Measurements from ENCODE around the gene GREM1. TPM values are rescaled to one million over a fixed set of nuclear protein-coding genes. Genes with fewer than 3 reads are reported as not detected.
A peak's percentile ranks its signal among the peaks of the same experiment; 100 is the strongest.

GREM1 gene
- total and polyA plus RNA-seq, 9 of the 15 experiments (the other 6 are each of a cell fraction or from before 2014, with no cell fraction given): 0.01 to 0.20 (median 0.06) TPM; not detected in 6

DNA sequence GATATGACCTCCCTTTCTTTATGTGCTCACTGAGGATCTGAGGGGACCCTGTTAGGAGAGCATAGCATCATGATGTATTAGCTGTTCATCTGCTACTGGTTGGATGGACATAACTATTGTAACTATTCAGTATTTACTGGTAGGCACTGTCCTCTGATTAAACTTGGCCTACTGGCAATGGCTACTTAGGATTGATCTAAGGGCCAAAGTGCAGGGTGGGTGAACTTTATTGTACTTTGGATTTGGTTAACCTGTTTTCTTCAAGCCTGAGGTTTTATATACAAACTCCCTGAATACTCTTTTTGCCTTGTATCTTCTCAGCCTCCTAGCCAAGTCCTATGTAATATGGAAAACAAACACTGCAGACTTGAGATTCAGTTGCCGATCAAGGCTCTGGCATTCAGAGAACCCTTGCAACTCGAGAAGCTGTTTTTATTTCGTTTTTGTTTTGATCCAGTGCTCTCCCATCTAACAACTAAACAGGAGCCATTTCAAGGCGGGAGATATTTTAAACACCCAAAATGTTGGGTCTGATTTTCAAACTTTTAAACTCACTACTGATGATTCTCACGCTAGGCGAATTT is 14.9 kb downstream of the GREM1 start (continued):
- TF ChIP-seq, protein P1, sequence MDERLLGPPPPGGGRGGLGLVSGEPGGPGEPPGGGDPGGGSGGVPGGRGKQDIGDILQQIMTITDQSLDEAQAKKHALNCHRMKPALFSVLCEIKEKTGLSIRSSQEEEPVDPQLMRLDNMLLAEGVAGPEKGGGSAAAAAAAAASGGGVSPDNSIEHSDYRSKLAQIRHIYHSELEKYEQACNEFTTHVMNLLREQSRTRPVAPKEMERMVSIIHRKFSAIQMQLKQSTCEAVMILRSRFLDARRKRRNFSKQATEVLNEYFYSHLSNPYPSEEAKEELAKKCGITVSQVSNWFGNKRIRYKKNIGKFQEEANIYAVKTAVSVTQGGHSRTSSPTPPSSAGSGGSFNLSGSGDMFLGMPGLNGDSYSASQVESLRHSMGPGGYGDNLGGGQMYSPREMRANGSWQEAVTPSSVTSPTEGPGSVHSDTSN (CRISPR knock-in tag; IDR thresholded peaks at IDR 0.05; ENCODE audit: low read depth): no peak
- TF ChIP-seq, protein P1 (tag; conservative IDR thresholded peaks at IDR 0.05; ENCODE audit: low read depth): no peak
- TF ChIP-seq SRSF1 (IDR thresholded peaks at IDR 0.05; ENCODE audit: low read depth, low read length) (no peak), YY1 (IDR thresholded peaks at IDR 0.05; ENCODE audit: borderline replicate concordance in 1 of 3, control insufficient read depth in 1 of 3, extremely low read depth in 1 of 3, insufficient read depth in 3 of 3, insufficient read length in 1 of 3, insufficient replicate concordance in 2 of 3, low read depth in 1 of 3, low read length in 2 of 3) (no peak), THRAP3 (IDR thresholded peaks at IDR 0.05; ENCODE audit: borderline replicate concordance) (no peak), CBX5 (IDR thresholded peaks at IDR 0.05; ENCODE audit: borderline replicate concordance, low read depth) (no peak), CBX8 (IDR thresholded peaks at IDR 0.05; ENCODE audit: borderline replicate concordance, extremely low read depth, low read depth, low read length, poor library complexity, severe bottlenecking) (peak; percentile 85), RNF2 (IDR thresholded peaks at IDR 0.05) (0 out of 2 replicates have a peak, but pooled peaks have one; percentile 18), FOXA1 (IDR thresholded peaks at IDR 0.05; ENCODE audit: borderline replicate concordance) (no peak)
- TF ChIP-seq, protein P2, sequence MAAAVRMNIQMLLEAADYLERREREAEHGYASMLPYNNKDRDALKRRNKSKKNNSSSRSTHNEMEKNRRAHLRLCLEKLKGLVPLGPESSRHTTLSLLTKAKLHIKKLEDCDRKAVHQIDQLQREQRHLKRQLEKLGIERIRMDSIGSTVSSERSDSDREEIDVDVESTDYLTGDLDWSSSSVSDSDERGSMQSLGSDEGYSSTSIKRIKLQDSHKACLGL (CRISPR knock-in tag; IDR thresholded peaks at IDR 0.05; ENCODE audit: borderline replicate concordance, poor library complexity, severe bottlenecking): no peak

All from K562 (cell line).